Kidney epithelial cell (primary cell): ENCODE data around the gene PHLDA1. TPM values are rescaled to one million over a fixed set of nuclear protein-coding genes. Genes with fewer than 3 reads are reported as not detected.

Source experiments
- DNase-seq: peaks from one replicate; pipeline ENCODE4 v3.0.0-alpha.2; 2010; ENCODE audit warnings: low read depth
- H3K27me3 ChIP-seq: 2 replicates; pipeline ENCODE4 v1.6.0; 2011; ENCODE audit warnings: low read length; ENCODE audit not compliant: control insufficient read depth, insufficient read depth
- H3K36me3 ChIP-seq: 2 replicates; pipeline ENCODE4 v1.5.1; 2011; ENCODE audit warnings: low read length; ENCODE audit not compliant: control insufficient read depth, insufficient read depth
- H3K4me3 ChIP-seq: 2 replicates; pipeline ENCODE4 v1.5.1; 2011; ENCODE audit warnings: low read depth, mild to moderate bottlenecking, control low read depth, low read length
- total RNA-seq: library from RNA; depleted of rRNA; stranded (reverse); fragments of >200 nt; gene quantifications from 2 replicates; pipeline ENCODE4 v1.2.3, GENCODE V29; 2015
- TF ChIP-seq, protein P1 (sequence below): IDR thresholded peaks from 2 replicates; pipeline ENCODE4 v1.5.1; 2011; ENCODE audit warnings: mild to moderate bottlenecking, moderate library complexity, low read length, control low read depth, inconsistent platforms; ENCODE audit not compliant: insufficient read depth, poor library complexity, severe bottlenecking

PHLDA1 gene
- total RNA-seq, 1 donor from 2014 or later, result 113 TPM

GRCh38 chr12:75977952-75978671 lies 53.5 kb downstream of the PHLDA1 start:
- TF ChIP-seq, protein P1, sequence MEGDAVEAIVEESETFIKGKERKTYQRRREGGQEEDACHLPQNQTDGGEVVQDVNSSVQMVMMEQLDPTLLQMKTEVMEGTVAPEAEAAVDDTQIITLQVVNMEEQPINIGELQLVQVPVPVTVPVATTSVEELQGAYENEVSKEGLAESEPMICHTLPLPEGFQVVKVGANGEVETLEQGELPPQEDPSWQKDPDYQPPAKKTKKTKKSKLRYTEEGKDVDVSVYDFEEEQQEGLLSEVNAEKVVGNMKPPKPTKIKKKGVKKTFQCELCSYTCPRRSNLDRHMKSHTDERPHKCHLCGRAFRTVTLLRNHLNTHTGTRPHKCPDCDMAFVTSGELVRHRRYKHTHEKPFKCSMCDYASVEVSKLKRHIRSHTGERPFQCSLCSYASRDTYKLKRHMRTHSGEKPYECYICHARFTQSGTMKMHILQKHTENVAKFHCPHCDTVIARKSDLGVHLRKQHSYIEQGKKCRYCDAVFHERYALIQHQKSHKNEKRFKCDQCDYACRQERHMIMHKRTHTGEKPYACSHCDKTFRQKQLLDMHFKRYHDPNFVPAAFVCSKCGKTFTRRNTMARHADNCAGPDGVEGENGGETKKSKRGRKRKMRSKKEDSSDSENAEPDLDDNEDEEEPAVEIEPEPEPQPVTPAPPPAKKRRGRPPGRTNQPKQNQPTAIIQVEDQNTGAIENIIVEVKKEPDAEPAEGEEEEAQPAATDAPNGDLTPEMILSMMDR, result no peak
- Histone ChIP-seq H3K27me3 (no peaks in the 10 kb centered on the region), H3K4me3 (no peak overlapping the region), H3K36me3 (no peaks in the 10 kb centered on the region)
- peak; percentile 99 for DNase-seq

GRCh38 chr12:75977590-75977951 lies 54.0 kb downstream of the PHLDA1 start:
- no peaks in the 10 kb centered on the region for H3K36me3 ChIP-seq
- no peak for DNase-seq
- TF ChIP-seq, protein P1, result no peak
- no peaks in the 10 kb centered on the region for H3K27me3 ChIP-seq
- no peak overlapping the region for H3K4me3 ChIP-seq

DNA sequence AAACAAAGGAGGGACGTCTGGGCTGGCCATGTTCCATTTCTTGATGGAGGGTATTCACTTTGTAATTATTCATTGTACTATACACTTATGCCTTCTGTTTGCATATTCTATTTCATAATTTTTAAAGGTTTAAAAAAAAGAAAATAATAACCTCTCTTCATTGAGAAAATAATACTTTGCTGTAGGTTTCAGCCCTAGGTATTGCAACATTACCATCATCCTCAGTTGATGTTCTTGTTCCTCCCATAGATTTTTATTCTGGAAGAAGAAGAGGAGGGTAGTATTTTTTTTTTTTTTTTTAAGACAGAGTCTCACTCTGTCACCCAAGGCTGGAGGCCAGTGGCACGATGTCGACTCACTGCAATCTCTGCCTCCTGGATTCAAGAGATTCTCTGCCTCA lies 54.7 kb downstream of the PHLDA1 start:
- no peaks in the 10 kb centered on the region for H3K36me3 ChIP-seq
- TF ChIP-seq, protein P1, result no peak
- no peak for DNase-seq
- no peak overlapping the region for H3K4me3 ChIP-seq
- H3K27me3 ChIP-seq, result no peaks in the 10 kb centered on the region

DNA sequence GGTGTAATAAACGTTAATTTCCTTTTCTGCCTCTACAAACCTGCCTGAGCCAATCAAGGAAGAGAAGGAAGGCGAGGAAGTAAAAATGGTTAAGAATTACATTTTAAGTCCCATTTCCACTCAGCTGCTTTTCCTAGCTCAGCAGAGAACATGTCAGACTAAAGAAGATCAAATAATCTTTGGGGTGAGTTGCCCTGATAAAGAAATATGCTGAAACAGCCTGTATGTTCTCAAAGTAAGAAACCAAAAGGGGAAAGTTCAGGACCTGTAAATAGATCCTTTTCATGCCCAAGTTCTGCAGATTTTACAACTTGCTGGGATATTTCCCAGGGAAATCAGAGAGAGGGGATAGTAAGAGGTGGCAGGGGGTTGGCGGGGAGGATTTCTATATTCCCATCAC lies 55.5 kb downstream of the PHLDA1 start:
- TF ChIP-seq, protein P1, result no peak
- H3K36me3 ChIP-seq, result no peaks in the 10 kb centered on the region
- no peak overlapping the region for H3K4me3 ChIP-seq
- DNase-seq, result no peak
- H3K27me3 ChIP-seq, result no peaks in the 10 kb centered on the region

DNA sequence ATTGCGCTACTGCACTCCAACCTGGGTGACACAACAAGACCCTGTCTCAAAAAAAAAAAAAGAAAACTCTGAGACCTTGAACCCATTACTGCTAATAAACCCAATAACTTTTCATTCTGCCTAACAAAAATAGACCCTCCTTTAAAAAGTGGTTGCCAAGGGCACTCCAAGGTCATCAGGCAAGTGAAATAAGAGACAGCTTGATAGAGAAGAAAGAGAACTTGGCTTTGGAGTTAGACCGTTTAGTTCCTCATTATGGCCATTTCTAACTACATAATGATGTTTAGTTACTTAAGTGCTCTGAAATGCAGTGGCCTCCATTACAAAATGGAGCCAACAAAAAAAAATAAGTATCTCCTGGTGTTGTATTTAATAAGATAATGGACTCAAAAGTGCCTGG lies 55.9 kb downstream of the PHLDA1 start:
- TF ChIP-seq, protein P1, result no peak
- H3K36me3 ChIP-seq, result no peaks in the 10 kb centered on the region
- H3K4me3 ChIP-seq, result no peak overlapping the region
- no peaks in the 10 kb centered on the region for H3K27me3 ChIP-seq
- no peak for DNase-seq

Other genes with a start within 250 kb of the PHLDA1 start
- 500 and 574 TPM in 2 replicates for gene NAP1L1, start 52.9 kb upstream of the PHLDA1 start, total RNA-seq